ENCODE data around the gene KIF15. TPM values are rescaled to one million over a fixed set of nuclear protein-coding genes. Genes with fewer than 3 reads are reported as not detected.

KIF15 gene
- total RNA-seq, 1 experiment from 2014 or later: 25.3 TPM

DNA sequence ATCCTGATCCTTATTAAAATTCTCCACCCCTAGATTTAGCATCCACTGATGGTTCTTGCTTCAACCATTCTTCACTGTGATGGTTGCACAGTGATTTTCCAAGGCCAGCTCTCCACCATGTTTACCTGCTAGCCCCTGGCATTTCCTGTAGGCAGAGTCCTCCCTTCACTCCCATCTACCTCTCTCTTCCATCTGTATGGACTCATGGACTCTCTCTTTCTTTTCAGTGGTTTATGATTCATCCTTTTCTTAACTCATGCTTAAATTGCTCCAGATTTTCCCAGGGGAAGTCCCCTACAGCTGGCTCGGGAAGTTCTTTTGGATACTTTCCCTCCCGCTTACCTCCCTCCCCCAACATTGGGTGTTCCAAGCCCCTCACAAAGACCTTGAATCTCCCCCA lies 131.5 kb downstream of the KIF15 start:
- Mint-ChIP-seq H3K27me3 (ENCODE audit: insufficient read depth, unreplicated experiment) (no peaks in the 10 kb centered on the region), H3K4me3 (ENCODE audit: unreplicated experiment) (no peak overlapping the region), H3K27ac (ENCODE audit: unreplicated experiment) (no peak overlapping the region), H3K9me3 (ENCODE audit: unreplicated experiment) (no peaks in the 10 kb centered on the region), H3K36me3 (ENCODE audit: insufficient read depth, unreplicated experiment) (no peaks in the 10 kb centered on the region), H3K4me1 (ENCODE audit: low read depth, unreplicated experiment) (no peaks in the 10 kb centered on the region)
- ChIA-PET POLR2A (no interaction called here), CTCF (no interaction called here)
- Histone ChIP-seq H3K4me1 (no peaks in the 10 kb centered on the region), H3K27me3 (replicated peaks; ENCODE audit: control insufficient read depth, insufficient read depth, low read length) (no peaks in the 10 kb centered on the region), H3K9me3 (no peaks in the 10 kb centered on the region), H3K36me3 (ENCODE audit: control insufficient read depth, insufficient read depth, low read length) (no peaks in the 10 kb centered on the region), H3K4me3 (ENCODE audit: low read depth, low read length) (no peak overlapping the region)
- no peak for TF ChIP-seq CTCF (IDR thresholded peaks at IDR 0.05; ENCODE audit: insufficient read depth in 1 of 2, low read depth in 1 of 2, low read length in 1 of 2, severe bottlenecking in 1 of 2, unreplicated experiment in 1 of 2)
- no TSS peak for BruUV-seq (replicated peaks)
- intact Hi-C loops (cut with micrococcal nuclease; ENCODE audit: unreplicated experiment): no loop called here
- DNase-seq: no peak

- H3K27me3 ChIP-seq (replicated peaks; ENCODE audit: control insufficient read depth, insufficient read depth, low read length): no peaks in the 10 kb centered on the region
- no peak for TF ChIP-seq CTCF (IDR thresholded peaks at IDR 0.05; ENCODE audit: insufficient read depth in 1 of 2, low read depth in 1 of 2, low read length in 1 of 2, severe bottlenecking in 1 of 2, unreplicated experiment in 1 of 2)
- no TSS peak for BruUV-seq (replicated peaks)
- Mint-ChIP-seq H3K4me1 (ENCODE audit: low read depth, unreplicated experiment) (no peaks in the 10 kb centered on the region), H3K9me3 (ENCODE audit: unreplicated experiment) (no peaks in the 10 kb centered on the region), H3K4me3 (ENCODE audit: unreplicated experiment) (no peak overlapping the region), H3K27me3 (ENCODE audit: insufficient read depth, unreplicated experiment) (no peaks in the 10 kb centered on the region), H3K36me3 (ENCODE audit: insufficient read depth, unreplicated experiment) (no peaks in the 10 kb centered on the region), H3K27ac (ENCODE audit: unreplicated experiment) (no peak overlapping the region)
- DNase-seq: no peak
- no peaks in the 10 kb centered on the region for H3K36me3 ChIP-seq (ENCODE audit: control insufficient read depth, insufficient read depth, low read length)
- ChIA-PET CTCF (no interaction called here), POLR2A (no interaction called here)
- H3K4me1 ChIP-seq: no peaks in the 10 kb centered on the region
- intact Hi-C loops (cut with micrococcal nuclease; ENCODE audit: unreplicated experiment): no loop called here
- no peak overlapping the region for H3K4me3 ChIP-seq (ENCODE audit: low read depth, low read length)
- no peaks in the 10 kb centered on the region for H3K9me3 ChIP-seq
Measured at GRCh38 chr3:44894485-44894884, 132.9 kb downstream of the KIF15 start.

GRCh38 chr3:44896440-44896839 lies 134.8 kb downstream of the KIF15 start:
- Histone ChIP-seq H3K36me3 (ENCODE audit: control insufficient read depth, insufficient read depth, low read length) (no peaks in the 10 kb centered on the region), H3K27me3 (replicated peaks; ENCODE audit: control insufficient read depth, insufficient read depth, low read length) (no peaks in the 10 kb centered on the region), H3K4me1 (no peaks in the 10 kb centered on the region), H3K4me3 (ENCODE audit: low read depth, low read length) (no peak overlapping the region), H3K9me3 (no peaks in the 10 kb centered on the region)
- POLR2A ChIA-PET: no interaction called here
- Mint-ChIP-seq H3K27me3 (ENCODE audit: insufficient read depth, unreplicated experiment) (no peaks in the 10 kb centered on the region), H3K4me3 (ENCODE audit: unreplicated experiment) (no peak overlapping the region), H3K36me3 (ENCODE audit: insufficient read depth, unreplicated experiment) (no peaks in the 10 kb centered on the region), H3K9me3 (ENCODE audit: unreplicated experiment) (no peaks in the 10 kb centered on the region), H3K4me1 (ENCODE audit: low read depth, unreplicated experiment) (no peaks in the 10 kb centered on the region), H3K27ac (ENCODE audit: unreplicated experiment) (no peak overlapping the region)
- CTCF ChIA-PET: no interaction called here
- no peak for DNase-seq
- no peak for TF ChIP-seq CTCF (IDR thresholded peaks at IDR 0.05; ENCODE audit: insufficient read depth in 1 of 2, low read depth in 1 of 2, low read length in 1 of 2, severe bottlenecking in 1 of 2, unreplicated experiment in 1 of 2)
- BruUV-seq (replicated peaks): no TSS peak
- intact Hi-C loops (cut with micrococcal nuclease; ENCODE audit: unreplicated experiment): no loop called here
